WTC11 (cell line): ENCODE data around the gene PBX4. TPM values are rescaled to one million over a fixed set of nuclear protein-coding genes. Genes with fewer than 3 reads are reported as not detected.

Experiments
- ATAC-seq: fragments of 200-7000 bp; cut with Tn5 transposase; 2 replicates; pipeline ENCODE4 v1.10.0; 2021; ENCODE audit warnings: mild to moderate bottlenecking, moderate library complexity
- CTCF ChIA-PET: fragments of 300-600 bp; sonication (Branson Sonifier 250); formaldehyde crosslinking; loops from one replicate; lab custom pipeline; 2021; ENCODE audit warnings: antibody characterized with exemption; lab: Charles Lee
- POLR2A ChIA-PET: fragments of 350-600 bp; sonication (Branson Sonifier 250); formaldehyde crosslinking; loops from one replicate; lab custom pipeline; 2021; ENCODE audit warnings: antibody characterized with exemption; lab: Charles Lee
- DNase-seq: peaks from one replicate; pipeline ENCODE4 v3.0.0; 2021; ENCODE audit warnings: low spot score
- H3K27ac Mint-ChIP-seq: 2 replicates; pipeline ENCODE4 v1.8.0; 2021; ENCODE audit warnings: mixed read lengths
- H3K27me3 Mint-ChIP-seq: 2 replicates; pipeline ENCODE4 v1.8.0; 2021; ENCODE audit warnings: low read depth, mild to moderate bottlenecking, moderate library complexity, mixed read lengths
- H3K36me3 Mint-ChIP-seq: 2 replicates; pipeline ENCODE4 v1.8.0; 2021; ENCODE audit warnings: mixed read lengths
- H3K4me1 Mint-ChIP-seq: 2 replicates; pipeline ENCODE4 v1.8.0; 2022; ENCODE audit warnings: mixed read lengths
- H3K4me3 Mint-ChIP-seq: 2 replicates; pipeline ENCODE4 v1.8.0; 2021; ENCODE audit warnings: mild to moderate bottlenecking, moderate library complexity, mixed read lengths
- H3K9me3 Mint-ChIP-seq: 2 replicates; pipeline ENCODE4 v1.8.0; 2021; ENCODE audit warnings: mixed read lengths
- AFF4 ChIP-seq: sonication (generic); formaldehyde crosslinking; IDR thresholded peaks from 2 replicates; pipeline ENCODE4 v1.8.1; 2023; ENCODE audit warnings: mild to moderate bottlenecking, missing genetic modification reagents, borderline replicate concordance
- CBFB ChIP-seq: sonication (generic); formaldehyde crosslinking; IDR thresholded peaks from 2 replicates; pipeline ENCODE4 v1.8.1; 2022; ENCODE audit warnings: mild to moderate bottlenecking, low read depth, missing genetic modification reagents
- CREB1 ChIP-seq: sonication (generic); formaldehyde crosslinking; IDR thresholded peaks from 2 replicates; pipeline ENCODE4 v1.8.0; 2023; ENCODE audit warnings: mild to moderate bottlenecking, missing genetic modification reagents
- ELF4 ChIP-seq: sonication (generic); formaldehyde crosslinking; IDR thresholded peaks from 2 replicates; pipeline ENCODE4 v1.8.1; 2022; ENCODE audit warnings: low read depth, mild to moderate bottlenecking, moderate library complexity, missing genetic modification reagents
- EMX1 ChIP-seq: fragments of 250-450 bp; sonication (Bioruptor Pico); IDR thresholded peaks from 2 replicates; pipeline ENCODE4 v1.8.0; 2021; ENCODE audit warnings: mild to moderate bottlenecking
- GTF2I ChIP-seq: fragments of 250-450 bp; sonication (Bioruptor Pico); conservative IDR thresholded peaks from 2 replicates; pipeline ENCODE4 v1.4.0; 2021; ENCODE audit warnings: mild to moderate bottlenecking
- MXD4 ChIP-seq: fragments of 250-450 bp; sonication (Bioruptor Pico); IDR thresholded peaks from 2 replicates; pipeline ENCODE4 v1.8.0; 2021; ENCODE audit warnings: mild to moderate bottlenecking, moderate library complexity, borderline replicate concordance
- OVOL2 ChIP-seq: fragments of 250-450 bp; sonication (Bioruptor Pico); IDR thresholded peaks from 2 replicates; pipeline ENCODE4 v1.9.0; 2021; ENCODE audit warnings: mild to moderate bottlenecking, borderline replicate concordance
- ZBTB21 ChIP-seq: sonication (generic); formaldehyde crosslinking; IDR thresholded peaks from 2 replicates; pipeline ENCODE4 v1.8.1; 2023; ENCODE audit warnings: mild to moderate bottlenecking, missing genetic modification reagents, borderline replicate concordance
- total RNA-seq: library from RNA; stranded (reverse); gene quantifications from 3 replicates; pipeline ENCODE4 v1.2.3, GENCODE V29; 2021
- TF ChIP-seq, protein P1 (sequence below): sonication (generic); formaldehyde crosslinking; IDR thresholded peaks from 2 replicates; pipeline ENCODE4 v1.8.1; 2022; ENCODE audit warnings: low read depth, mild to moderate bottlenecking, moderate library complexity, missing genetic modification reagents, borderline replicate concordance
- TF ChIP-seq, protein P2 (sequence below): sonication (generic); formaldehyde crosslinking; conservative IDR thresholded peaks from 2 replicates; pipeline ENCODE4 v1.8.1; 2022; ENCODE audit warnings: mild to moderate bottlenecking, missing genetic modification reagents
- TF ChIP-seq, protein P3 (sequence below): fragments of 250-450 bp; sonication (Bioruptor Pico); IDR thresholded peaks from 2 replicates; pipeline ENCODE4 v1.9.0; 2021; ENCODE audit warnings: mild to moderate bottlenecking
- TF ChIP-seq, protein P4 (sequence below): sonication (generic); formaldehyde crosslinking; IDR thresholded peaks from 2 replicates; pipeline ENCODE4 v1.8.1; 2023; ENCODE audit warnings: mild to moderate bottlenecking, missing genetic modification reagents

PBX4 gene
- total RNA-seq, 1 experiment from 2014 or later: 3.2 TPM

DNA sequence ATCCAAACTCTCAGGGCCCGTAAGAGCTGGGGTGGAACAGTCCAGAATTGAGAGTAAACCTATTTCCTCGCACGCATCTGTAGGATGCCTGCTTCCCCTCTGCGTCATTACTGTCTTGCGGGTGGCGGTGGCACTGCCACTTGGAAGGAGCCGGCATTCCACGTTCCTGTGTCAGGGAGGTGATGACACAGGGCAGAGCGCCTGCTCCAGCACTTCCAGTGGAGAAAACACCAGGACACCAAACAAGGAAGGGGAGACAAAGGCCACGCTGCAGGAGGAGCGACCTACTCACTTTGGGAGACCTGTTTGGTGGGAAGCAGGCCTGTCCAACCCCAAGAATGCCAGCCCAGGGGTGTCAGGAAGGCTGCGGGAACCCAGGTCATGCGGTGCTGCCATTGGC, 37.1 kb downstream of the PBX4 start (continued):
- TF ChIP-seq, protein P1, sequence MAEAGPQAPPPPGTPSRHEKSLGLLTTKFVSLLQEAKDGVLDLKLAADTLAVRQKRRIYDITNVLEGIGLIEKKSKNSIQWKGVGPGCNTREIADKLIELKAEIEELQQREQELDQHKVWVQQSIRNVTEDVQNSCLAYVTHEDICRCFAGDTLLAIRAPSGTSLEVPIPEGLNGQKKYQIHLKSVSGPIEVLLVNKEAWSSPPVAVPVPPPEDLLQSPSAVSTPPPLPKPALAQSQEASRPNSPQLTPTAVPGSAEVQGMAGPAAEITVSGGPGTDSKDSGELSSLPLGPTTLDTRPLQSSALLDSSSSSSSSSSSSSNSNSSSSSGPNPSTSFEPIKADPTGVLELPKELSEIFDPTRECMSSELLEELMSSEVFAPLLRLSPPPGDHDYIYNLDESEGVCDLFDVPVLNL (CRISPR knock-in tag): no peak
- no peak for TF ChIP-seq ZBTB21 (CRISPR knock-in tag)
- TF ChIP-seq MXD4 (CRISPR knock-in tag): no peak

DNA sequence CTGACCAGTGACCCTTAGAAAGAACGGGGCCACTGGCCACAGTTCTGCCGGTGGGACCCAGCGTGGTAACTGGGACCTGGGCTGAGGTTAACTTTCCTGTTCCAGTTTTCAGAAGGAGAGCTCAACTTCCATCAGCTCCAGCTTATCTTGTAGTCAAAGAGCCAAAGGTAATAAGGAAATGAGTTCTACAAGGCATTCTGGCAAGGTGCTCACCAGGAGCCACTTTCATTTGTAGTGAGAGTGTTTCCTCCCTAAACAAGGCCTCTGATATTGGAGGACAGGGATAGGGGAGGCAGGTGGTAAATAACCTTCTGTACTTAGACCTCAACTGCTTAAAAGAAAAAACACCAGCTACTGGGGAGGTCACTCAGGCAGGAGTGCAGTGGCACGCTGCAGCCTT, 38.1 kb downstream of the PBX4 start:
- TF ChIP-seq, protein P2, sequence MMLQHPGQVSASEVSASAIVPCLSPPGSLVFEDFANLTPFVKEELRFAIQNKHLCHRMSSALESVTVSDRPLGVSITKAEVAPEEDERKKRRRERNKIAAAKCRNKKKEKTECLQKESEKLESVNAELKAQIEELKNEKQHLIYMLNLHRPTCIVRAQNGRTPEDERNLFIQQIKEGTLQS: no peak
- TF ChIP-seq CBFB (CRISPR knock-in tag) (no peak), GTF2I (CRISPR knock-in tag) (no peak), ZBTB21 (CRISPR knock-in tag) (no peak), AFF4 (CRISPR knock-in tag) (no peak), OVOL2 (CRISPR knock-in tag) (no peak), EMX1 (CRISPR knock-in tag) (no peak), CREB1 (CRISPR knock-in tag) (no peak), ELF4 (CRISPR knock-in tag) (no peak)
- TF ChIP-seq, protein P3, sequence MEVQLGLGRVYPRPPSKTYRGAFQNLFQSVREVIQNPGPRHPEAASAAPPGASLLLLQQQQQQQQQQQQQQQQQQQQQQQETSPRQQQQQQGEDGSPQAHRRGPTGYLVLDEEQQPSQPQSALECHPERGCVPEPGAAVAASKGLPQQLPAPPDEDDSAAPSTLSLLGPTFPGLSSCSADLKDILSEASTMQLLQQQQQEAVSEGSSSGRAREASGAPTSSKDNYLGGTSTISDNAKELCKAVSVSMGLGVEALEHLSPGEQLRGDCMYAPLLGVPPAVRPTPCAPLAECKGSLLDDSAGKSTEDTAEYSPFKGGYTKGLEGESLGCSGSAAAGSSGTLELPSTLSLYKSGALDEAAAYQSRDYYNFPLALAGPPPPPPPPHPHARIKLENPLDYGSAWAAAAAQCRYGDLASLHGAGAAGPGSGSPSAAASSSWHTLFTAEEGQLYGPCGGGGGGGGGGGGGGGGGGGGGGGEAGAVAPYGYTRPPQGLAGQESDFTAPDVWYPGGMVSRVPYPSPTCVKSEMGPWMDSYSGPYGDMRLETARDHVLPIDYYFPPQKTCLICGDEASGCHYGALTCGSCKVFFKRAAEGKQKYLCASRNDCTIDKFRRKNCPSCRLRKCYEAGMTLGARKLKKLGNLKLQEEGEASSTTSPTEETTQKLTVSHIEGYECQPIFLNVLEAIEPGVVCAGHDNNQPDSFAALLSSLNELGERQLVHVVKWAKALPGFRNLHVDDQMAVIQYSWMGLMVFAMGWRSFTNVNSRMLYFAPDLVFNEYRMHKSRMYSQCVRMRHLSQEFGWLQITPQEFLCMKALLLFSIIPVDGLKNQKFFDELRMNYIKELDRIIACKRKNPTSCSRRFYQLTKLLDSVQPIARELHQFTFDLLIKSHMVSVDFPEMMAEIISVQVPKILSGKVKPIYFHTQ (CRISPR knock-in tag): no peak
- TF ChIP-seq, protein P4, sequence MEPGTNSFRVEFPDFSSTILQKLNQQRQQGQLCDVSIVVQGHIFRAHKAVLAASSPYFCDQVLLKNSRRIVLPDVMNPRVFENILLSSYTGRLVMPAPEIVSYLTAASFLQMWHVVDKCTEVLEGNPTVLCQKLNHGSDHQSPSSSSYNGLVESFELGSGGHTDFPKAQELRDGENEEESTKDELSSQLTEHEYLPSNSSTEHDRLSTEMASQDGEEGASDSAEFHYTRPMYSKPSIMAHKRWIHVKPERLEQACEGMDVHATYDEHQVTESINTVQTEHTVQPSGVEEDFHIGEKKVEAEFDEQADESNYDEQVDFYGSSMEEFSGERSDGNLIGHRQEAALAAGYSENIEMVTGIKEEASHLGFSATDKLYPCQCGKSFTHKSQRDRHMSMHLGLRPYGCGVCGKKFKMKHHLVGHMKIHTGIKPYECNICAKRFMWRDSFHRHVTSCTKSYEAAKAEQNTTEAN (CRISPR knock-in tag): no peak
- ATAC-seq (no peak), DNase-seq (no peak)
- no peaks in the 10 kb centered on the region for H3K9me3 Mint-ChIP-seq
- peaks cover 5% of the 10 kb centered on the region for H3K4me1 Mint-ChIP-seq
- H3K27me3 Mint-ChIP-seq: no peaks in the 10 kb centered on the region; the same call in 1 of the 2 replicates
- H3K27ac Mint-ChIP-seq: no peak overlapping the region
- no peak overlapping the region for H3K4me3 Mint-ChIP-seq
- ChIA-PET POLR2A (no interaction called here), CTCF (interaction anchor here (0.9 to 3.0 kb wide), 3 partner anchors 25 to 63 kb away, joined by 3 to 11 read pairs (median 3); partner anchors contain the start of gene GMIP)
- no peaks in the 10 kb centered on the region for H3K36me3 Mint-ChIP-seq
